RWPE1 (cell line): ENCODE data around the gene TBRG1.
A peak's percentile ranks its signal among the peaks of the same experiment; 100 is the strongest.

ENCODE experiments used
- CTCF ChIA-PET: fragments of 350-600 bp; sonication (Branson Sonifier 250); formaldehyde crosslinking; extraction: SDS; loops from one replicate; lab custom pipeline; 2021; lab: Yijun Ruan, JAX
- POLR2A ChIA-PET: fragments of 400-600 bp; formaldehyde crosslinking; extraction: SDS; loops from one replicate; lab custom pipeline; 2020; ENCODE audit warnings: antibody characterized with exemption; ENCODE audit not compliant: low non-redundant PET; lab: Yijun Ruan, JAX
- DNase-seq: peaks from one replicate; pipeline ENCODE4 v3.0.0; 2012; ENCODE audit warnings: low spot score
- H3K27ac ChIP-seq: fragments of 450-650 bp; 2 replicates; pipeline ENCODE4 v1.5.1; 2017
- CTCF ChIP-seq: fragments of 450-650 bp; conservative IDR thresholded peaks from 2 replicates; pipeline ENCODE4 v1.5.1; 2017; ENCODE audit warnings: low read depth, mild to moderate bottlenecking

Gene TBRG1

GRCh38 chr11:124622531-124623451 is at the start of gene TBRG1:
Gene TBRG1 (plus strand): TSS chr11:124622864. CDS start chr11:124623084, 220 bp downstream.
- peak; percentile 85 for DNase-seq
- CTCF ChIA-PET = interaction anchor here (0.6 to 0.9 kb wide), 3 partner anchors 13 to 171 kb away, joined by 3 to 7 read pairs (median 3); no protein-coding TSS in a partner anchor
- TF ChIP-seq CTCF = no peak
- POLR2A ChIA-PET = interaction anchor here (0.6 kb wide), 1 partner anchor 10 kb away, joined by 4 read pairs; no protein-coding TSS in a partner anchor
- H3K27ac ChIP-seq = peak within 1 kb of the TSS; percentile 90

GRCh38 chr11:124577716-124578427 is 44.8 kb upstream of the TBRG1 start:
- no peak for DNase-seq
- no peak overlapping the region for H3K27ac ChIP-seq
- TF ChIP-seq CTCF = no peak
- ChIA-PET POLR2A (no interaction called here), CTCF (interaction anchor here (0.6 kb wide), 1 partner anchor 8 kb away, joined by 3 read pairs; no protein-coding TSS in a partner anchor)

- no peak overlapping the region for H3K27ac ChIP-seq
- ChIA-PET CTCF (no interaction called here), POLR2A (no interaction called here)
- no peak for DNase-seq
- TF ChIP-seq CTCF = no peak
Observed at GRCh38 chr11:124578761-124579160, 43.9 kb upstream of the TBRG1 start.

GRCh38 chr11:124581817-124582216 is 40.8 kb upstream of the TBRG1 start:
- ChIA-PET POLR2A (no interaction called here), CTCF (no interaction called here)
- H3K27ac ChIP-seq = no peak overlapping the region
- no peak for TF ChIP-seq CTCF
- DNase-seq = no peak

- DNase-seq = no peak
- CTCF ChIA-PET = interaction anchor here (0.6 kb wide), 1 partner anchor 814 kb away, joined by 4 read pairs; no protein-coding TSS in a partner anchor
- POLR2A ChIA-PET = no interaction called here
- H3K27ac ChIP-seq = no peak overlapping the region
- no peak for TF ChIP-seq CTCF
Observed at GRCh38 chr11:124582565-124582964, 40.1 kb upstream of the TBRG1 start.

- no peak for DNase-seq
- ChIA-PET POLR2A (no interaction called here), CTCF (interaction anchor here (0.6 kb wide), 1 partner anchor 18 kb away, joined by 5 read pairs; no protein-coding TSS in a partner anchor)
- no peak for TF ChIP-seq CTCF
- no peak overlapping the region for H3K27ac ChIP-seq
Observed at GRCh38 chr11:124583781-124584180, 38.9 kb upstream of the TBRG1 start.
